ENCODE measurements around the gene ACY1. TPM values are rescaled to one million over a fixed set of nuclear protein-coding genes. Genes with fewer than 3 reads are reported as not detected.
A peak's percentile ranks its signal among the peaks of the same experiment; 100 is the strongest.

Gene ACY1
- total and polyA plus RNA-seq, 10 of the 15 experiments (the other 5 are each of a cell fraction or from before 2014, with no cell fraction given) = 18.5 to 42.2 (median 27.8) TPM

GRCh38 chr3:52006017-52006819 lies 22.9 kb downstream of the ACY1 start:
- Histone ChIP-seq H3K4me3 (no peak overlapping the region), H3K27ac (ENCODE audit: control insufficient read depth, insufficient read depth) (no peak overlapping the region), H3K4me1 (ENCODE audit: control insufficient read depth, insufficient read depth, low read length) (peaks cover 12% of the 10 kb centered on the region), H4K20me1 (ENCODE audit: control insufficient read depth, insufficient read depth) (no peaks in the 10 kb centered on the region), H2AFZ (ENCODE audit: control insufficient read depth, low read depth, low read length) (peak overlapping the region; percentile 29), H3K36me3 (ENCODE audit: control insufficient read depth in 2 of 2, insufficient read depth in 2 of 2, low read length in 1 of 2) (no peaks in the 10 kb centered on the region), H3K4me2 (ENCODE audit: control insufficient read depth, insufficient read depth) (peak overlapping the region; percentile 33; the same call in 1 of the 2 replicates), H3K9ac (ENCODE audit: control insufficient read depth, insufficient read depth, low read length) (no peak overlapping the region), H3K79me2 (ENCODE audit: control insufficient read depth, insufficient read depth, low read length) (no peaks in the 10 kb centered on the region), H3K9me3 (replicated peaks; ENCODE audit: control insufficient read depth, insufficient read depth, low read length) (no peaks in the 10 kb centered on the region), H3K27me3 (replicated peaks in 1 of 2; ENCODE audit: control insufficient read depth in 2 of 2, insufficient read depth in 2 of 2, low read length in 1 of 2) (no peaks in the 10 kb centered on the region; a peak in 1 of 4 replicates)
- no peak for FAIRE-seq
- DNase-seq (ENCODE audit: low read depth, low spot score) = no peak
- WGBS (ENCODE audit: insufficient coverage, insufficient replicate concordance, low lambda C conversion rate, missing lambda C conversion rate) = 33% methylated on average over 8 of the region's 8 CpGs
- BruUV-seq (replicated peaks) = no TSS peak
- ChIA-PET CTCF (interaction anchor here (0.8 to 10.6 kb wide), 11 partner anchors 9 to 147 kb away, joined by 3 to 334 read pairs (median 17); partner anchors contain the start of genes ACY1 and DUSP7), POLR2A (interaction anchor here (0.5 to 1.8 kb wide), 5 partner anchors 9 to 50 kb away, joined by 4 to 6 read pairs (median 4); partner anchors contain the start of gene DUSP7), SMC1A (ENCODE audit: uncharacterized antibody, unreplicated experiment) (interaction anchor here (1.0 to 7.7 kb wide), 9 partner anchors 10 to 138 kb away, joined by 3 to 179 read pairs (median 6); partner anchors contain the start of gene DUSP7), RAD21 (ENCODE audit: unreplicated experiment) (interaction anchor here (1.0 to 8.5 kb wide), 8 partner anchors 15 to 138 kb away, joined by 3 to 165 read pairs (median 50); partner anchors contain the start of genes DUSP7, PARP3 and RRP9)
- TF ChIP-seq JUNB (IDR thresholded peaks at IDR 0.05) (no peak), PRDM15 (CRISPR knock-in tag; IDR thresholded peaks at IDR 0.05) (no peak), PKNOX1 (IDR thresholded peaks at IDR 0.05) (peak; percentile 52; the same call in 1 of the 2 replicates), CHD2 (IDR thresholded peaks at IDR 0.05; ENCODE audit: borderline replicate concordance, low read depth, low read length) (no peak), BHLHE40 (IDR thresholded peaks at IDR 0.05; ENCODE audit: borderline replicate concordance in 1 of 2, low read depth in 2 of 2, low read length in 1 of 2) (0 out of 4 replicates have a peak, but pooled peaks of 1 of the 2 experiments have one; percentile 34)
- no peak for ATAC-seq
- intact Hi-C loops (cut with micrococcal nuclease; ENCODE audit: unreplicated experiment) = no loop called here
- in situ Hi-C loops (cut with MboI) = no loop called here

Measured in GM12878 (cell line).